Activated naive CD4-positive, alpha-beta T cell treated with anti-CD3 and anti-CD28 coated beads for 36 hours (primary cell): Measurements from ENCODE around the gene SLC2A4RG. TPM values are rescaled to one million over a fixed set of nuclear protein-coding genes. Genes with fewer than 3 reads are reported as not detected.

ENCODE experiments used
- CTCF ChIA-PET: fragments of 350-600 bp; sonication (Branson Sonifier 250); formaldehyde crosslinking; loops from one replicate; lab custom pipeline; 2021; ENCODE audit warnings: antibody characterized with exemption; lab: Charles Lee
- DNase-seq: peaks from one replicate; pipeline ENCODE4 v3.0.0-alpha.2; 2020
- H3K27ac Mint-ChIP-seq: one replicate; pipeline ENCODE4 v1.8.0; 2021; ENCODE audit warnings: mild to moderate bottlenecking, mixed read lengths
- H3K27me3 Mint-ChIP-seq: one replicate; pipeline ENCODE4 v1.8.0; 2021; ENCODE audit warnings: low read depth, mixed read lengths
- H3K36me3 Mint-ChIP-seq: one replicate; pipeline ENCODE4 v1.8.0; 2021; ENCODE audit warnings: low read depth, mixed read lengths
- H3K4me1 Mint-ChIP-seq: one replicate; pipeline ENCODE4 v1.8.0; 2021; ENCODE audit warnings: low read depth, mixed read lengths
- H3K4me3 Mint-ChIP-seq: one replicate; pipeline ENCODE4 v1.8.0; 2021; ENCODE audit warnings: mild to moderate bottlenecking, moderate library complexity, mixed read lengths
- H3K9me3 Mint-ChIP-seq: one replicate; pipeline ENCODE4 v1.8.0; 2021; ENCODE audit warnings: mixed read lengths
- intact Hi-C: fragments of 100-400 bp; cut with micrococcal nuclease; formaldehyde crosslinking; loops from one replicate; pipeline ENCODE4 v1.15.1; 2023
- total RNA-seq, 2 experiments: library from RNA; stranded (reverse); gene quantifications; one replicate each; pipeline ENCODE4 v1.2.3, GENCODE V29; 2021

Gene SLC2A4RG
- total RNA-seq, 2 experiments from 2014 or later, result 22.4 to 24.8 TPM

GRCh38 chr20:63758152-63758551 lies 18.6 kb downstream of the SLC2A4RG start:
- intact Hi-C loops, result no loop called here
- Mint-ChIP-seq H3K9me3 (no peaks in the 10 kb centered on the region), H3K4me1 (peaks cover 5% of the 10 kb centered on the region), H3K27ac (no peak overlapping the region), H3K27me3 (no peaks in the 10 kb centered on the region), H3K36me3 (no peaks in the 10 kb centered on the region), H3K4me3 (no peak overlapping the region)
- CTCF ChIA-PET, result interaction anchor here (0.6 kb wide), 1 partner anchor 218 kb away, joined by 3 read pairs; no protein-coding TSS in a partner anchor
- DNase-seq, result no peak

GRCh38 chr20:63759377-63759901 lies 19.9 kb downstream of the SLC2A4RG start:
- no peaks in the 10 kb centered on the region for H3K27me3 Mint-ChIP-seq
- intact Hi-C loops, result no loop called here
- no peaks in the 10 kb centered on the region for H3K36me3 Mint-ChIP-seq
- peaks cover 5% of the 10 kb centered on the region for H3K4me1 Mint-ChIP-seq
- no peak overlapping the region for H3K4me3 Mint-ChIP-seq
- DNase-seq, result no peak
- CTCF ChIA-PET, result interaction anchor here (0.6 to 1.5 kb wide), 2 partner anchors 48 to 222 kb away, joined by 4 read pairs; partner anchors contain the start of gene PTK6
- no peak overlapping the region for H3K27ac Mint-ChIP-seq
- H3K9me3 Mint-ChIP-seq, result no peaks in the 10 kb centered on the region

GRCh38 chr20:63765082-63765873 lies 25.7 kb downstream of the SLC2A4RG start:
- no peaks in the 10 kb centered on the region for H3K36me3 Mint-ChIP-seq
- no peak for DNase-seq
- no peaks in the 10 kb centered on the region for H3K9me3 Mint-ChIP-seq
- no peak overlapping the region for H3K4me3 Mint-ChIP-seq
- H3K27ac Mint-ChIP-seq, result no peak overlapping the region
- intact Hi-C loops, result no loop called here
- no peaks in the 10 kb centered on the region for H3K4me1 Mint-ChIP-seq
- no peaks in the 10 kb centered on the region for H3K27me3 Mint-ChIP-seq
- CTCF ChIA-PET, result interaction anchor here (0.7 kb wide), 1 partner anchor 210 kb away, joined by 4 read pairs; no protein-coding TSS in a partner anchor

- no peaks in the 10 kb centered on the region for H3K36me3 Mint-ChIP-seq
- no peaks in the 10 kb centered on the region for H3K4me1 Mint-ChIP-seq
- DNase-seq, result no peak
- intact Hi-C loops, result no loop called here
- H3K9me3 Mint-ChIP-seq, result no peaks in the 10 kb centered on the region
- H3K27ac Mint-ChIP-seq, result no peak overlapping the region
- no peak overlapping the region for H3K4me3 Mint-ChIP-seq
- no peaks in the 10 kb centered on the region for H3K27me3 Mint-ChIP-seq
- CTCF ChIA-PET, result interaction anchor here (0.6 to 1.1 kb wide), 3 partner anchors 10 to 223 kb away, joined by 3 read pairs; no protein-coding TSS in a partner anchor
These were observed 26.3 kb downstream of the SLC2A4RG start for GRCh38 chr20:63765902-63766301.

GRCh38 chr20:63766695-63767426 lies 27.3 kb downstream of the SLC2A4RG start:
- Mint-ChIP-seq H3K36me3 (no peaks in the 10 kb centered on the region), H3K27ac (no peak overlapping the region), H3K9me3 (no peaks in the 10 kb centered on the region), H3K4me1 (no peaks in the 10 kb centered on the region), H3K4me3 (no peak overlapping the region), H3K27me3 (no peaks in the 10 kb centered on the region)
- intact Hi-C loops, result no loop called here
- DNase-seq, result no peak
- CTCF ChIA-PET, result interaction anchor here (0.6 to 1.1 kb wide), 3 partner anchors 9 to 224 kb away, joined by 3 read pairs; no protein-coding TSS in a partner anchor

- H3K4me1 Mint-ChIP-seq, result no peaks in the 10 kb centered on the region
- intact Hi-C loops, result no loop called here
- no peak overlapping the region for H3K4me3 Mint-ChIP-seq
- no peaks in the 10 kb centered on the region for H3K27me3 Mint-ChIP-seq
- no peaks in the 10 kb centered on the region for H3K36me3 Mint-ChIP-seq
- DNase-seq, result no peak
- H3K27ac Mint-ChIP-seq, result no peak overlapping the region
- CTCF ChIA-PET, result no interaction called here
- no peaks in the 10 kb centered on the region for H3K9me3 Mint-ChIP-seq
These were observed 27.9 kb downstream of the SLC2A4RG start for GRCh38 chr20:63767456-63767855.

GRCh38 chr20:63767886-63768285 lies 28.3 kb downstream of the SLC2A4RG start:
- H3K4me1 Mint-ChIP-seq, result no peaks in the 10 kb centered on the region
- CTCF ChIA-PET, result no interaction called here
- no peaks in the 10 kb centered on the region for H3K9me3 Mint-ChIP-seq
- no peak for DNase-seq
- H3K27ac Mint-ChIP-seq, result no peak overlapping the region
- no peaks in the 10 kb centered on the region for H3K27me3 Mint-ChIP-seq
- H3K4me3 Mint-ChIP-seq, result no peak overlapping the region
- H3K36me3 Mint-ChIP-seq, result no peaks in the 10 kb centered on the region
- intact Hi-C loops, result no loop called here

GRCh38 chr20:63768591-63769515 lies 29.3 kb downstream of the SLC2A4RG start:
- intact Hi-C loops, result no loop called here
- Mint-ChIP-seq H3K36me3 (no peaks in the 10 kb centered on the region), H3K4me3 (no peak overlapping the region), H3K27ac (no peak overlapping the region), H3K27me3 (no peaks in the 10 kb centered on the region), H3K4me1 (no peaks in the 10 kb centered on the region), H3K9me3 (no peaks in the 10 kb centered on the region)
- CTCF ChIA-PET, result interaction anchor here (0.6 kb wide), 1 partner anchor 52 kb away, joined by 3 read pairs; no protein-coding TSS in a partner anchor
- no peak for DNase-seq

- Mint-ChIP-seq H3K36me3 (no peaks in the 10 kb centered on the region), H3K4me3 (no peak overlapping the region), H3K27ac (no peak overlapping the region), H3K9me3 (no peaks in the 10 kb centered on the region), H3K4me1 (peaks cover 1% of the 10 kb centered on the region), H3K27me3 (no peaks in the 10 kb centered on the region)
- intact Hi-C loops, result no loop called here
- no peak for DNase-seq
- CTCF ChIA-PET, result no interaction called here
These were observed 30.4 kb downstream of the SLC2A4RG start for GRCh38 chr20:63769891-63770474.

GRCh38 chr20:63771046-63771707 lies 31.6 kb downstream of the SLC2A4RG start:
- peaks cover 1% of the 10 kb centered on the region for H3K4me1 Mint-ChIP-seq
- H3K27me3 Mint-ChIP-seq, result no peaks in the 10 kb centered on the region
- no peak overlapping the region for H3K27ac Mint-ChIP-seq
- no peak for DNase-seq
- no peaks in the 10 kb centered on the region for H3K36me3 Mint-ChIP-seq
- no peak overlapping the region for H3K4me3 Mint-ChIP-seq
- CTCF ChIA-PET, result no interaction called here
- intact Hi-C loops, result no loop called here
- no peaks in the 10 kb centered on the region for H3K9me3 Mint-ChIP-seq
